K562 (cell line): ENCODE data around the gene WDR3.

Source experiments
- ELF1 ChIP-seq: fragments of 200-800 bp; sonication (Bioruptor generic); IDR thresholded peaks from 2 replicates; pipeline ENCODE4 v1.6.1; 2016; ENCODE audit warnings: missing genetic modification characterization, missing compliant biosample characterization
- EP400 ChIP-seq: fragments of 450-650 bp; IDR thresholded peaks from 2 replicates; pipeline ENCODE4 v1.6.1; 2017; ENCODE audit warnings: antibody characterized with exemption, mild to moderate bottlenecking, moderate library complexity
- ETV6 ChIP-seq, 3 experiments: fragments of 150-350 bp in 1 of 3; sonication (generic) in 1 of 3; formaldehyde crosslinking in 1 of 3; IDR thresholded peaks; 2 replicates each; pipeline versions ENCODE4 v1.6.1 to v1.8.0; 2014 to 2022; ENCODE audit warnings: borderline replicate concordance in 2 of 3, low read depth in 2 of 3, antibody characterized with exemption in 1 of 3, low read length in 1 of 3, mild to moderate bottlenecking in 1 of 3, missing genetic modification reagents in 1 of 3
- POLR2AphosphoS5 ChIP-seq: IDR thresholded peaks from 2 replicates; pipeline ENCODE4 v1.6.1; 2011; ENCODE audit warnings: mild to moderate bottlenecking, low read depth, low read length, moderate library complexity; ENCODE audit not compliant: control insufficient read depth, insufficient read depth
- SMARCC2 ChIP-seq: fragments of 450-650 bp; IDR thresholded peaks from 2 replicates; pipeline ENCODE4 v1.6.1; 2017; ENCODE audit warnings: antibody characterized with exemption, moderate library complexity, mild to moderate bottlenecking, low read depth
- TCF7L2 ChIP-seq: fragments of 150-350 bp; IDR thresholded peaks from 2 replicates; pipeline ENCODE4 v1.6.1; 2016; ENCODE audit warnings: low read depth, mild to moderate bottlenecking, low read length, moderate library complexity
- ZFP1 ChIP-seq: fragments of 450-650 bp; formaldehyde crosslinking; IDR thresholded peaks from 2 replicates; pipeline ENCODE4 v1.4.0; 2020; ENCODE audit warnings: mild to moderate bottlenecking, mixed read lengths
- ZNF77 ChIP-seq: fragments of 250-450 bp; sonication (Bioruptor Pico); IDR thresholded peaks from 2 replicates; pipeline ENCODE4 v1.5.0; 2020
- TF ChIP-seq, protein P1 (sequence below), 3 experiments: IDR thresholded peaks in 2 of 3; conservative IDR thresholded peaks in 1 of 3; 2 replicates each; pipeline ENCODE4 v1.5.1; 2011 to 2012; ENCODE audit warnings: low read length in 3 of 3, mild to moderate bottlenecking in 3 of 3, control low read depth in 2 of 3, improper control_type of control experiment in 1 of 3, inconsistent platforms in 1 of 3, low read depth in 1 of 3, mixed read lengths in 1 of 3, moderate library complexity in 1 of 3; ENCODE audit not compliant: insufficient read depth in 2 of 3
- TF ChIP-seq, protein P2 (sequence below): fragments of 150-350 bp; IDR thresholded peaks from 2 replicates; pipeline ENCODE4 v1.6.1; 2014; ENCODE audit warnings: low read depth, mild to moderate bottlenecking, low read length, borderline replicate concordance
- TF ChIP-seq, protein P3 (sequence below): sonication (generic); formaldehyde crosslinking; IDR thresholded peaks from 2 replicates; pipeline ENCODE4 v1.8.1; 2022; ENCODE audit warnings: missing genetic modification reagents

- no peak for TF ChIP-seq EP400
- no peak for TF ChIP-seq SMARCC2
- no peak for TF ChIP-seq ELF1 (tag)
- no peak for TF ChIP-seq ZNF77 (CRISPR knock-in tag)
- TF ChIP-seq, protein P1, sequence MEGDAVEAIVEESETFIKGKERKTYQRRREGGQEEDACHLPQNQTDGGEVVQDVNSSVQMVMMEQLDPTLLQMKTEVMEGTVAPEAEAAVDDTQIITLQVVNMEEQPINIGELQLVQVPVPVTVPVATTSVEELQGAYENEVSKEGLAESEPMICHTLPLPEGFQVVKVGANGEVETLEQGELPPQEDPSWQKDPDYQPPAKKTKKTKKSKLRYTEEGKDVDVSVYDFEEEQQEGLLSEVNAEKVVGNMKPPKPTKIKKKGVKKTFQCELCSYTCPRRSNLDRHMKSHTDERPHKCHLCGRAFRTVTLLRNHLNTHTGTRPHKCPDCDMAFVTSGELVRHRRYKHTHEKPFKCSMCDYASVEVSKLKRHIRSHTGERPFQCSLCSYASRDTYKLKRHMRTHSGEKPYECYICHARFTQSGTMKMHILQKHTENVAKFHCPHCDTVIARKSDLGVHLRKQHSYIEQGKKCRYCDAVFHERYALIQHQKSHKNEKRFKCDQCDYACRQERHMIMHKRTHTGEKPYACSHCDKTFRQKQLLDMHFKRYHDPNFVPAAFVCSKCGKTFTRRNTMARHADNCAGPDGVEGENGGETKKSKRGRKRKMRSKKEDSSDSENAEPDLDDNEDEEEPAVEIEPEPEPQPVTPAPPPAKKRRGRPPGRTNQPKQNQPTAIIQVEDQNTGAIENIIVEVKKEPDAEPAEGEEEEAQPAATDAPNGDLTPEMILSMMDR (IDR thresholded peaks at IDR 0.05 in 2 of 3, conservative IDR thresholded peaks at IDR 0.05 in 1 of 3; ENCODE audit: insufficient read depth in 2 of 3, low read depth in 1 of 3, low read length in 3 of 3), result no peak
- TF ChIP-seq, protein P2, sequence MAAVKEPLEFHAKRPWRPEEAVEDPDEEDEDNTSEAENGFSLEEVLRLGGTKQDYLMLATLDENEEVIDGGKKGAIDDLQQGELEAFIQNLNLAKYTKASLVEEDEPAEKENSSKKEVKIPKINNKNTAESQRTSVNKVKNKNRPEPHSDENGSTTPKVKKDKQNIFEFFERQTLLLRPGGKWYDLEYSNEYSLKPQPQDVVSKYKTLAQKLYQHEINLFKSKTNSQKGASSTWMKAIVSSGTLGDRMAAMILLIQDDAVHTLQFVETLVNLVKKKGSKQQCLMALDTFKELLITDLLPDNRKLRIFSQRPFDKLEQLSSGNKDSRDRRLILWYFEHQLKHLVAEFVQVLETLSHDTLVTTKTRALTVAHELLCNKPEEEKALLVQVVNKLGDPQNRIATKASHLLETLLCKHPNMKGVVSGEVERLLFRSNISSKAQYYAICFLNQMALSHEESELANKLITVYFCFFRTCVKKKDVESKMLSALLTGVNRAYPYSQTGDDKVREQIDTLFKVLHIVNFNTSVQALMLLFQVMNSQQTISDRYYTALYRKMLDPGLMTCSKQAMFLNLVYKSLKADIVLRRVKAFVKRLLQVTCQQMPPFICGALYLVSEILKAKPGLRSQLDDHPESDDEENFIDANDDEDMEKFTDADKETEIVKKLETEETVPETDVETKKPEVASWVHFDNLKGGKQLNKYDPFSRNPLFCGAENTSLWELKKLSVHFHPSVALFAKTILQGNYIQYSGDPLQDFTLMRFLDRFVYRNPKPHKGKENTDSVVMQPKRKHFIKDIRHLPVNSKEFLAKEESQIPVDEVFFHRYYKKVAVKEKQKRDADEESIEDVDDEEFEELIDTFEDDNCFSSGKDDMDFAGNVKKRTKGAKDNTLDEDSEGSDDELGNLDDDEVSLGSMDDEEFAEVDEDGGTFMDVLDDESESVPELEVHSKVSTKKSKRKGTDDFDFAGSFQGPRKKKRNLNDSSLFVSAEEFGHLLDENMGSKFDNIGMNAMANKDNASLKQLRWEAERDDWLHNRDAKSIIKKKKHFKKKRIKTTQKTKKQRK, result no peak
- TF ChIP-seq TCF7L2, result no peak
- TF ChIP-seq, protein P3, sequence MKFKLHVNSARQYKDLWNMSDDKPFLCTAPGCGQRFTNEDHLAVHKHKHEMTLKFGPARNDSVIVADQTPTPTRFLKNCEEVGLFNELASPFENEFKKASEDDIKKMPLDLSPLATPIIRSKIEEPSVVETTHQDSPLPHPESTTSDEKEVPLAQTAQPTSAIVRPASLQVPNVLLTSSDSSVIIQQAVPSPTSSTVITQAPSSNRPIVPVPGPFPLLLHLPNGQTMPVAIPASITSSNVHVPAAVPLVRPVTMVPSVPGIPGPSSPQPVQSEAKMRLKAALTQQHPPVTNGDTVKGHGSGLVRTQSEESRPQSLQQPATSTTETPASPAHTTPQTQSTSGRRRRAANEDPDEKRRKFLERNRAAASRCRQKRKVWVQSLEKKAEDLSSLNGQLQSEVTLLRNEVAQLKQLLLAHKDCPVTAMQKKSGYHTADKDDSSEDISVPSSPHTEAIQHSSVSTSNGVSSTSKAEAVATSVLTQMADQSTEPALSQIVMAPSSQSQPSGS (CRISPR knock-in tag), result no peak
- no peak for TF ChIP-seq ZFP1 (CRISPR knock-in tag)
- TF ChIP-seq ETV6 (IDR thresholded peaks at IDR 0.05; ENCODE audit: borderline replicate concordance in 1 of 2, low read depth in 2 of 2, low read length in 1 of 2), result no peak
- TF ChIP-seq ETV6 (CRISPR knock-in tag; IDR thresholded peaks at IDR 0.05; ENCODE audit: borderline replicate concordance), result no peak
- TF ChIP-seq POLR2AphosphoS5, result no peak
Measured at GRCh38 chr1:118004312-118004711, 74.8 kb downstream of the WDR3 start.
